ENCODE measurements around the gene CLCA4.

The CLCA4 gene

DNA sequence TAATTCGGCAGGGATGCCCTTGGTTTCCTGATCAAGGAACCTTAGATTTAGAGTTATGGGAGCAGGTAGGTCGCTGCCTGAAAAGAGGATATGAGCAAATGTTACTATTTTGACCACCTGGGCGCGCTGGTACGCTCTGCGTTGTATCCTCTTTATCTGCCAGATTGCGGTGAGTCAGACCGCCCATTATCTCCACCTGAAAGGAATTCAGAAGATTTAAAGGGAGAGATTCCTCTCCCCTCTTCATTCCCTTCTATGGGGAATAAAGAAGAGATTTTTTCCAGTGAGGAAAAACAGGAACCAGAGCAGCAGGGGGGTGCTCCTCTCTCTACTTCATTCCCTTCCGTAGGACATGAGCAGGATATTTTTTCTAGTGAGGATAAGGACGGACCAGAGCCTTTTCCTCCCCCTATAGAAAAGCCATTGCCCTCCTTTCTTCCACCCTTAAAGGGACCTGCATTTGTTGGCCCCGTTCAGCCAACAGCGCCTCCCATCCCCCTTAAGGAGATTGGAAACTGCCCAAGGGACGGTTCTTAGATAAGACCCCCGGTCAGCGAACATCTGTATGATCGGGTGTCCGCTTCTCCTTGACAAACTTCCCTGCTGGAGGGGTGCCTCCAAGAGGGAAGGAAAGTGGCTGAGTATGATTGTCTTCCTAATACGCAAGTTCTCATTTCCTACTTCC lies 44.0 kb upstream of the CLCA4 start:
- Histone ChIP-seq H3K27ac (ENCODE audit: poor library complexity, severe bottlenecking) (peak overlapping the region; percentile 30), H3K4me1 (ENCODE audit: insufficient read depth, poor library complexity, severe bottlenecking) (peaks cover 5% of the 10 kb centered on the region), H3K27me3 (ENCODE audit: insufficient read depth, poor library complexity, severe bottlenecking) (no peaks in the 10 kb centered on the region), H3K36me3 (ENCODE audit: low read depth) (no peaks in the 10 kb centered on the region), H3K4me3 (ENCODE audit: severe bottlenecking) (peak overlapping the region; percentile 31), H3K9me3 (ENCODE audit: severe bottlenecking) (no peaks in the 10 kb centered on the region)
- peak; percentile 95 for ATAC-seq (ENCODE audit: low read depth)
- TF ChIP-seq CTCF (IDR thresholded peaks at IDR 0.05; ENCODE audit: poor library complexity, severe bottlenecking), result peak; percentile 60
- DNase-seq (ENCODE audit: low spot score), result peak; percentile 76

DNA sequence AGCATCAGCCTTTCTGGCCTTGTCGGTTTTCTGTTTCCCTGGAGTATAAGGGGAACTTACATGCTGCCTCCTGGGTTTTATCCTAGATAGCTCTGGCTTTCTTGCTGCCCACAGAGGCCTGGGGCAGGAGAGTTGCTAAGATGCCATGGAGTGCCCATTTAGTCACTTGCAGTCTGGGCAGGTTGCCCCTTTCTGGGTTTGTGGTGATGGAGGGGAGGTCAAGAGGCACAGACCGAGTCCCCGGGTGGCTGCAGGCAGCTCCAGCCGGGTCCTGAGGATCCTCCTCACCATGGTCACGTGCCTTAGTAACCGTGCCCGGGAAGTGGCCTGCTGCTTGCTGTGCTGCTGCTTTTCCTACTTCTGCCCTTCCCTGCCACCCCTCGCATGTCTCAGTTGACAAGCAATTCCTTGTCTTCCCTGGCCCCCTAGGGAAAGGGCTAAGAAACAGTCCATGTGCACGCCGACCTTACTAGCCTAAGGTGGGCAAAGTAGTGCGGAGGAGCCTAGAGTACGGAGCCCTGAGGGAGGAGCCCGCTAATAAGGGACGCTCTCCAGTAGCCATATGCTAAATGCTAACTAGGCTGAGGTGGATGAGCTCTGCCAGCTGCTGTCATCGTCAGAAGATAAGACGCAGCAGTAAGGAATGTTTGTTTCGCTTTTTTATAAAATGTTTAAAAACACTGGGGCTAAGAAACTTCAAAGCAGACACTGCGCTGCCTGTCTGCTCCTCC lies 43.3 kb upstream of the CLCA4 start:
- Histone ChIP-seq H3K4me3 (ENCODE audit: severe bottlenecking) (no peak overlapping the region), H3K27me3 (ENCODE audit: insufficient read depth, poor library complexity, severe bottlenecking) (no peaks in the 10 kb centered on the region), H3K4me1 (ENCODE audit: insufficient read depth, poor library complexity, severe bottlenecking) (peaks cover 5% of the 10 kb centered on the region), H3K36me3 (ENCODE audit: low read depth) (no peaks in the 10 kb centered on the region), H3K27ac (ENCODE audit: poor library complexity, severe bottlenecking) (no peak overlapping the region), H3K9me3 (ENCODE audit: severe bottlenecking) (no peaks in the 10 kb centered on the region)
- DNase-seq (ENCODE audit: low spot score), result no peak
- TF ChIP-seq CTCF (IDR thresholded peaks at IDR 0.05; ENCODE audit: poor library complexity, severe bottlenecking), result no peak
- no peak for ATAC-seq (ENCODE audit: low read depth)

- Histone ChIP-seq H3K4me3 (ENCODE audit: severe bottlenecking) (no peak overlapping the region), H3K4me1 (ENCODE audit: insufficient read depth, poor library complexity, severe bottlenecking) (peaks cover 5% of the 10 kb centered on the region), H3K27me3 (ENCODE audit: insufficient read depth, poor library complexity, severe bottlenecking) (no peaks in the 10 kb centered on the region), H3K27ac (ENCODE audit: poor library complexity, severe bottlenecking) (no peak overlapping the region), H3K9me3 (ENCODE audit: severe bottlenecking) (no peaks in the 10 kb centered on the region), H3K36me3 (ENCODE audit: low read depth) (no peaks in the 10 kb centered on the region)
- TF ChIP-seq CTCF (IDR thresholded peaks at IDR 0.05; ENCODE audit: poor library complexity, severe bottlenecking), result no peak
- DNase-seq (ENCODE audit: low spot score) (no peak), ATAC-seq (ENCODE audit: low read depth) (no peak)
Measured at GRCh38 chr1:86504137-86504479, 42.8 kb upstream of the CLCA4 start.

- ATAC-seq (ENCODE audit: low read depth), result no peak
Measured at GRCh38 chr1:86504895-86505563, 41.8 kb upstream of the CLCA4 start.

More at GRCh38 chr1:86504895-86505563, 41.8 kb upstream of the CLCA4 start:
- Histone ChIP-seq H3K27me3 (ENCODE audit: insufficient read depth, poor library complexity, severe bottlenecking) (no peaks in the 10 kb centered on the region), H3K4me1 (ENCODE audit: insufficient read depth, poor library complexity, severe bottlenecking) (peaks cover 5% of the 10 kb centered on the region), H3K36me3 (ENCODE audit: low read depth) (no peaks in the 10 kb centered on the region), H3K4me3 (ENCODE audit: severe bottlenecking) (no peak overlapping the region), H3K9me3 (ENCODE audit: severe bottlenecking) (no peaks in the 10 kb centered on the region), H3K27ac (ENCODE audit: poor library complexity, severe bottlenecking) (no peak overlapping the region)
- DNase-seq (ENCODE audit: low spot score), result no peak
- no peak for TF ChIP-seq CTCF (IDR thresholded peaks at IDR 0.05; ENCODE audit: poor library complexity, severe bottlenecking)
